ENCODE data around the gene BANK1. TPM values are rescaled to one million over a fixed set of nuclear protein-coding genes. Genes with fewer than 3 reads are reported as not detected.

BANK1 gene
- total RNA-seq, 4 donors from 2014 or later = 0.20 to 22.4 (median 9.4) TPM

- DNase-seq = no peak
- TF ChIP-seq EP300 (IDR thresholded peaks at IDR 0.05; ENCODE audit: low read depth) (no peak), POLR2A (IDR thresholded peaks at IDR 0.05) (no peak), POLR2AphosphoS5 (IDR thresholded peaks at IDR 0.05) (no peak), CTCF (IDR thresholded peaks at IDR 0.05) (no peak)
- H3K9me3 ChIP-seq = peaks cover 0 to 2% of the 10 kb centered on the region in 2 donors
- no peaks in the 10 kb centered on the region for H3K27me3 ChIP-seq
- intact Hi-C loops (cut with DNase I; ENCODE audit: low total_unique reads) (no loop called here), in situ Hi-C loops (cut with MboI; ENCODE audit: low pct_ligation_motif_present in 1 of 4, low pct_unique_long_range_greater_than_20kb in 1 of 4, low sequenced_read_pairs in 3 of 4) (loop anchor here in 1 of 4 donors (10.0 kb wide), 1 partner anchor 57 kb away; no protein-coding TSS in a partner anchor)
- no peak overlapping the region for H3K4me3 ChIP-seq
- 84 to 100% methylated on average over 1 of the region's 1 CpG for WGBS, 2 donors (ENCODE audit: low coverage in 1 of 2)
- no peaks in the 10 kb centered on the region for H3K36me3 ChIP-seq
- H3K27ac ChIP-seq = no peak overlapping the region
- H3K4me1 ChIP-seq = no peaks in the 10 kb centered on the region
Observed at GRCh38 chr4:101777431-101777830, 13.1 kb upstream of the BANK1 start.

GRCh38 chr4:101780284-101780683, 10.2 kb upstream of the BANK1 start:
- no peaks in the 10 kb centered on the region for H3K4me1 ChIP-seq
- no peaks in the 10 kb centered on the region for H3K27me3 ChIP-seq
- no peaks in the 10 kb centered on the region for H3K9me3 ChIP-seq
- WGBS, 2 donors (ENCODE audit: low coverage in 1 of 2) = 93% methylated on average over 5 of the region's 5 CpGs; no CpG with 5 or more reads in 1 of the 2 donors
- no peak for DNase-seq
- in situ Hi-C loops (cut with MboI; ENCODE audit: low pct_ligation_motif_present in 1 of 4, low pct_unique_long_range_greater_than_20kb in 1 of 4, low sequenced_read_pairs in 3 of 4) = no loop called here
- intact Hi-C loops (cut with DNase I; ENCODE audit: low total_unique reads) = no loop called here
- H3K27ac ChIP-seq = no peak overlapping the region
- TF ChIP-seq EP300 (IDR thresholded peaks at IDR 0.05; ENCODE audit: low read depth) (no peak), POLR2AphosphoS5 (IDR thresholded peaks at IDR 0.05) (no peak), CTCF (IDR thresholded peaks at IDR 0.05) (no peak), POLR2A (IDR thresholded peaks at IDR 0.05) (no peak)
- H3K4me3 ChIP-seq = no peak overlapping the region
- no peaks in the 10 kb centered on the region for H3K36me3 ChIP-seq

- H3K27ac ChIP-seq = no peak overlapping the region
- H3K27me3 ChIP-seq = no peaks in the 10 kb centered on the region
- H3K4me1 ChIP-seq = no peaks in the 10 kb centered on the region
- intact Hi-C loops (cut with DNase I; ENCODE audit: low total_unique reads) = no loop called here
- H3K4me3 ChIP-seq = no peak overlapping the region
- no peak for DNase-seq
- WGBS, 2 donors (ENCODE audit: low coverage in 1 of 2) = 71 to 72% methylated on average over 1 to 2 of the region's 2 CpGs
- H3K9me3 ChIP-seq = no peaks in the 10 kb centered on the region
- in situ Hi-C loops (cut with MboI; ENCODE audit: low pct_ligation_motif_present in 1 of 4, low pct_unique_long_range_greater_than_20kb in 1 of 4, low sequenced_read_pairs in 3 of 4) = no loop called here
- H3K36me3 ChIP-seq = no peaks in the 10 kb centered on the region
- no peak for TF ChIP-seq CTCF (IDR thresholded peaks at IDR 0.05)
- no peak for TF ChIP-seq POLR2AphosphoS5 (IDR thresholded peaks at IDR 0.05)
Observed at GRCh38 chr4:101782546-101782945, 8.0 kb upstream of the BANK1 start.

GRCh38 chr4:101784957-101785356, 5.6 kb upstream of the BANK1 start:
- in situ Hi-C loops (cut with MboI; ENCODE audit: low pct_ligation_motif_present in 1 of 4, low pct_unique_long_range_greater_than_20kb in 1 of 4, low sequenced_read_pairs in 3 of 4) = no loop called here
- intact Hi-C loops (cut with DNase I; ENCODE audit: low total_unique reads) = no loop called here

More at GRCh38 chr4:101784957-101785356, 5.6 kb upstream of the BANK1 start:
- TF ChIP-seq POLR2A (IDR thresholded peaks at IDR 0.05) (no peak), POLR2AphosphoS5 (IDR thresholded peaks at IDR 0.05) (no peak), CTCF (IDR thresholded peaks at IDR 0.05) (no peak), EP300 (IDR thresholded peaks at IDR 0.05; ENCODE audit: low read depth) (no peak)
- H3K27ac ChIP-seq = no peak overlapping the region
- no peaks in the 10 kb centered on the region for H3K9me3 ChIP-seq
- no peaks in the 10 kb centered on the region for H3K36me3 ChIP-seq
- H3K27me3 ChIP-seq = no peaks in the 10 kb centered on the region
- no peaks in the 10 kb centered on the region for H3K4me1 ChIP-seq
- no peak overlapping the region for H3K4me3 ChIP-seq
- 75% methylated on average over 1 of the region's 1 CpG; no CpG with 5 or more reads in 1 of the 2 donors for WGBS, 2 donors (ENCODE audit: low coverage in 1 of 2)
- no peak for DNase-seq

Measured in transverse colon (tissue), 4 donors.